H9 (cell line): ENCODE data around the gene CHRDL1. TPM values are rescaled to one million over a fixed set of nuclear protein-coding genes. Genes with fewer than 3 reads are reported as not detected.

Experiments
- DNase-seq: peaks from one replicate; pipeline ENCODE4 v3.0.0-alpha.2; 2017
- H2AFZ ChIP-seq: one replicate; pipeline ENCODE4 v1.6.1; 2013; ENCODE audit warnings: mild to moderate bottlenecking, low read length, control low read depth, moderate library complexity
- H2AK5ac ChIP-seq: 2 replicates; pipeline ENCODE4 v1.6.1; 2013; ENCODE audit warnings: low read length, control low read depth, mixed read lengths; ENCODE audit not compliant: insufficient read length
- H2BK120ac ChIP-seq: one replicate; pipeline ENCODE4 v1.6.1; 2013; ENCODE audit warnings: low read depth, mild to moderate bottlenecking, low read length, control low read depth, inconsistent platforms; ENCODE audit not compliant: poor library complexity, severe bottlenecking
- H2BK12ac ChIP-seq: 2 replicates; pipeline ENCODE4 v1.6.1; 2013; ENCODE audit warnings: low read length, control low read depth, mixed read lengths, low read depth; ENCODE audit not compliant: insufficient read length
- H2BK15ac ChIP-seq: 2 replicates; pipeline ENCODE4 v1.6.1; 2013; ENCODE audit warnings: low read depth, low read length, control low read depth
- H2BK20ac ChIP-seq: one replicate; pipeline ENCODE4 v1.6.1; 2013; ENCODE audit warnings: low read depth, mild to moderate bottlenecking, low read length, control low read depth, inconsistent platforms; ENCODE audit not compliant: poor library complexity, severe bottlenecking
- H2BK5ac ChIP-seq: 2 replicates; pipeline ENCODE4 v1.6.1; 2013; ENCODE audit warnings: low read length, control low read depth, mixed read lengths; ENCODE audit not compliant: insufficient read length
- H3K14ac ChIP-seq: 2 replicates; pipeline ENCODE4 v1.6.1; 2013; ENCODE audit warnings: low read length, control low read depth; ENCODE audit not compliant: insufficient read depth
- H3K18ac ChIP-seq: 2 replicates; pipeline ENCODE4 v1.6.1; 2013; ENCODE audit warnings: low read depth, mild to moderate bottlenecking, mixed read lengths, low read length, control low read depth; ENCODE audit not compliant: insufficient read length
- H3K23ac ChIP-seq: 2 replicates; pipeline ENCODE4 v1.6.1; 2013; ENCODE audit warnings: low read length, control low read depth, mixed read lengths, low read depth; ENCODE audit not compliant: insufficient read length
- H3K23me2 ChIP-seq: 2 replicates; pipeline ENCODE4 v1.6.1; 2013; ENCODE audit warnings: low read depth, mild to moderate bottlenecking, mixed read lengths, low read length, control low read depth; ENCODE audit not compliant: insufficient read length, poor library complexity, severe bottlenecking
- H3K27ac ChIP-seq: 2 replicates; pipeline ENCODE4 v1.5.1; 2013; ENCODE audit warnings: low read length, control low read depth, mixed read lengths, low read depth; ENCODE audit not compliant: insufficient read length
- H3K27me3 ChIP-seq: 2 replicates; pipeline ENCODE4 v1.6.1; 2013; ENCODE audit warnings: low read length, control low read depth, inconsistent platforms; ENCODE audit not compliant: insufficient read depth
- H3K4ac ChIP-seq: 2 replicates; pipeline ENCODE4 v1.6.1; 2013; ENCODE audit warnings: low read depth, mild to moderate bottlenecking, control low read depth, inconsistent platforms, low read length, moderate library complexity
- H3K4me1 ChIP-seq: 2 replicates; pipeline ENCODE4 v1.6.1; 2013; ENCODE audit warnings: low read length, control low read depth, inconsistent platforms; ENCODE audit not compliant: insufficient read depth
- H3K4me2 ChIP-seq: 2 replicates; pipeline ENCODE4 v1.6.1; 2013; ENCODE audit warnings: low read length, control low read depth, mixed read lengths; ENCODE audit not compliant: insufficient read length, insufficient read depth
- H3K56ac ChIP-seq: 2 replicates; pipeline ENCODE4 v1.6.1; 2013; ENCODE audit warnings: low read depth, mild to moderate bottlenecking, mixed read lengths, low read length, control low read depth; ENCODE audit not compliant: insufficient read length
- H3K79me1 ChIP-seq: 2 replicates; pipeline ENCODE4 v1.6.1; 2013; ENCODE audit warnings: low read depth, mild to moderate bottlenecking, moderate library complexity, low read length, control low read depth, inconsistent platforms; ENCODE audit not compliant: insufficient read depth, poor library complexity, severe bottlenecking
- H3K79me2 ChIP-seq: 2 replicates; pipeline ENCODE4 v1.6.1; 2013; ENCODE audit warnings: low read length, control low read depth, inconsistent platforms; ENCODE audit not compliant: insufficient read depth
- H3K9ac ChIP-seq: 2 replicates; pipeline ENCODE4 v1.6.1; 2013; ENCODE audit warnings: low read length, control low read depth, mixed read lengths; ENCODE audit not compliant: insufficient read length; ENCODE audit errors: extremely low read depth
- H3K9me3 ChIP-seq: one replicate; pipeline ENCODE4 v1.6.1; 2013; ENCODE audit warnings: low read depth, low read length, inconsistent platforms; ENCODE audit not compliant: control insufficient read depth
- H3T11ph ChIP-seq: one replicate; pipeline ENCODE4 v1.6.1; 2013; ENCODE audit warnings: mild to moderate bottlenecking, low read length, control low read depth, inconsistent platforms
- H4K20me1 ChIP-seq: one replicate; pipeline ENCODE4 v1.6.1; 2013; ENCODE audit not compliant: control insufficient read depth, insufficient read length, insufficient read depth
- H4K5ac ChIP-seq: 2 replicates; pipeline ENCODE4 v1.6.1; 2013; ENCODE audit warnings: low read depth, mild to moderate bottlenecking, mixed read lengths, low read length, control low read depth; ENCODE audit not compliant: insufficient read length
- H4K8ac ChIP-seq: replicated peaks from 2 replicates; pipeline ENCODE4 v1.6.1; 2013; ENCODE audit warnings: low read length, control low read depth, mixed read lengths, low read depth; ENCODE audit not compliant: insufficient read length
- H4K91ac ChIP-seq: 2 replicates; pipeline ENCODE4 v1.6.1; 2013; ENCODE audit warnings: low read depth, mild to moderate bottlenecking, moderate library complexity, mixed read lengths, low read length, control low read depth; ENCODE audit not compliant: insufficient read length
- H3K27ac Mint-ChIP-seq, 3 experiments: 2 replicates in 2 of 3; 3 replicates in 1 of 3; pipeline ENCODE4 v1.8.0; 2020 to 2021; ENCODE audit warnings: mixed read lengths in 3 of 3, mild to moderate bottlenecking in 1 of 3, moderate library complexity in 1 of 3
- H3K27me3 Mint-ChIP-seq: 2 replicates; pipeline ENCODE4 v1.8.0; 2021; ENCODE audit warnings: low read depth, mild to moderate bottlenecking, moderate library complexity, mixed read lengths
- H3K36me3 Mint-ChIP-seq, 3 experiments: 2 replicates in 2 of 3; 3 replicates in 1 of 3; pipeline ENCODE4 v1.8.0; 2020 to 2021; ENCODE audit warnings: low read depth in 3 of 3, mixed read lengths in 3 of 3; ENCODE audit not compliant: insufficient read depth in 1 of 3
- H3K4me1 Mint-ChIP-seq, 2 experiments: 2 replicates each; pipeline ENCODE4 v1.8.0; 2020; ENCODE audit warnings: mixed read lengths in 2 of 2
- H3K4me3 Mint-ChIP-seq, 2 experiments: 2 replicates in 1 of 2; 3 replicates in 1 of 2; pipeline ENCODE4 v1.8.0; 2020 to 2021; ENCODE audit warnings: mild to moderate bottlenecking in 2 of 2, mixed read lengths in 2 of 2, moderate library complexity in 1 of 2
- H3K9me3 Mint-ChIP-seq, 2 experiments: 2 replicates in 1 of 2; 3 replicates in 1 of 2; pipeline ENCODE4 v1.8.0; 2020; ENCODE audit warnings: mild to moderate bottlenecking in 2 of 2, mixed read lengths in 2 of 2, moderate library complexity in 1 of 2
- WGBS: extraction: QIAGEN DNeasy Blood & Tissue Kit; methylation state at CpG from one replicate; pipeline ENCODE4 v1.1.7; 2013; ENCODE audit warnings: missing lambda C conversion rate, low lambda C conversion rate, mixed read lengths; ENCODE audit not compliant: insufficient read length; ENCODE audit errors: extremely low coverage; 5-methylcytosine and 5-hydroxymethylcytosine counted together
- total RNA-seq: library from RNA; stranded (reverse); gene quantifications from 2 replicates; pipeline ENCODE4 v1.2.1, GENCODE V29; 2021
- TF ChIP-seq, protein P1 (sequence below): fragments of 200-600 bp; sonication (generic); conservative IDR thresholded peaks from 3 replicates; pipeline ENCODE4 v1.8.0; 2021; ENCODE audit warnings: antibody characterized with exemption, mild to moderate bottlenecking

CHRDL1 gene
- total RNA-seq, 1 experiment from 2014 or later: 11.8 TPM

DNA sequence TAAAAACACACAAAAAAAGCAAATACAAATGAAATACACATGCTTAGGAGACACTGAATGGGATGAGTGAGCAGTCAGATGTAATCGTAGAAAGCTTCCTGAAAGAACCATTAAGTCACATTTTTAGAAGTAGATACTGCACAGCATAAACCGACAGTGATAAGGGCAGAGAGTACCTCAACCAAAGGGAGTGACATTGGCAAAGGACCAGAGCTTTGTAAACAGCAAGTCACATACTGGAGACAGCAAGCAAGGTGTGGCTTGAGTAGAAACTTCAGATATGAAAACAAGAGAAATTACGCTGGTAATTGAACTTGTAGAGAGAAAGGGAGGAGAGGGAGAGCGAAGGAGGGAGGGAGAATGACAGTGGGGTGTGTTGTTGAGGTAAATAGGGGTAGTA, 92.0 kb downstream of the CHRDL1 start:
- H3K27ac Mint-ChIP-seq: no peak overlapping the region
- H3K4me1 Mint-ChIP-seq: no peaks in the 10 kb centered on the region
- Histone ChIP-seq H4K5ac (no peak overlapping the region), H3K9ac (no peak overlapping the region), H3K9me3 (no peaks in the 10 kb centered on the region), H3K27me3 (no peaks in the 10 kb centered on the region), H3K56ac (no peak overlapping the region), H2AK5ac (no peak overlapping the region), H3K79me2 (no peaks in the 10 kb centered on the region), H2BK120ac (no peak overlapping the region), H3K79me1 (no peaks in the 10 kb centered on the region), H2BK20ac (no peak overlapping the region), H2BK12ac (no peak overlapping the region), H4K8ac (no peak overlapping the region), H2BK15ac (no peak overlapping the region), H3K27ac (no peak overlapping the region), H3K23me2 (no peaks in the 10 kb centered on the region), H4K20me1 (no peaks in the 10 kb centered on the region), H3K23ac (no peak overlapping the region), H3K4me1 (no peaks in the 10 kb centered on the region), H3T11ph (no peak overlapping the region), H2AFZ (no peak overlapping the region), H3K14ac (no peak overlapping the region), H3K4ac (no peak overlapping the region), H3K18ac (no peak overlapping the region), H2BK5ac (no peak overlapping the region), H4K91ac (no peak overlapping the region), H3K4me2 (no peak overlapping the region)
- H3K9me3 Mint-ChIP-seq: no peaks in the 10 kb centered on the region; a peak in 1 of 5 replicates
- no peak for DNase-seq
- H3K36me3 Mint-ChIP-seq: peaks cover 0 to 5% (median 3%) of the 10 kb centered on the region in 3 experiments; a peak in 2 of 7 replicates
- 100% methylated on average over 1 of the region's 4 CpGs for WGBS
- H3K4me3 Mint-ChIP-seq: no peak overlapping the region
- TF ChIP-seq, protein P1, sequence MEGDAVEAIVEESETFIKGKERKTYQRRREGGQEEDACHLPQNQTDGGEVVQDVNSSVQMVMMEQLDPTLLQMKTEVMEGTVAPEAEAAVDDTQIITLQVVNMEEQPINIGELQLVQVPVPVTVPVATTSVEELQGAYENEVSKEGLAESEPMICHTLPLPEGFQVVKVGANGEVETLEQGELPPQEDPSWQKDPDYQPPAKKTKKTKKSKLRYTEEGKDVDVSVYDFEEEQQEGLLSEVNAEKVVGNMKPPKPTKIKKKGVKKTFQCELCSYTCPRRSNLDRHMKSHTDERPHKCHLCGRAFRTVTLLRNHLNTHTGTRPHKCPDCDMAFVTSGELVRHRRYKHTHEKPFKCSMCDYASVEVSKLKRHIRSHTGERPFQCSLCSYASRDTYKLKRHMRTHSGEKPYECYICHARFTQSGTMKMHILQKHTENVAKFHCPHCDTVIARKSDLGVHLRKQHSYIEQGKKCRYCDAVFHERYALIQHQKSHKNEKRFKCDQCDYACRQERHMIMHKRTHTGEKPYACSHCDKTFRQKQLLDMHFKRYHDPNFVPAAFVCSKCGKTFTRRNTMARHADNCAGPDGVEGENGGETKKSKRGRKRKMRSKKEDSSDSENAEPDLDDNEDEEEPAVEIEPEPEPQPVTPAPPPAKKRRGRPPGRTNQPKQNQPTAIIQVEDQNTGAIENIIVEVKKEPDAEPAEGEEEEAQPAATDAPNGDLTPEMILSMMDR: no peak
- no peaks in the 10 kb centered on the region for H3K27me3 Mint-ChIP-seq
